Breast epithelium (tissue), 3 donors: ENCODE results near the gene SEPTIN8.

Experiments
- POLR2A ChIP-seq: fragments of 450-650 bp; IDR thresholded peaks from one replicate; pipeline ENCODE4 v1.6.1; 2016; ENCODE audit warnings: antibody characterized with exemption, mild to moderate bottlenecking, moderate library complexity
- POLR2AphosphoS5 ChIP-seq, 3 donors: sonication (generic); formaldehyde crosslinking; IDR thresholded peaks; one replicate each; pipeline ENCODE4 v1.6.1; 2017; ENCODE audit warnings: antibody characterized with exemption in 3 of 3
- TF ChIP-seq, protein P1 (sequence below), 3 donors: fragments of 450-650 bp; IDR thresholded peaks; one replicate each; pipeline ENCODE4 v1.5.1; 2016 to 2017; ENCODE audit warnings: antibody characterized with exemption in 3 of 3, mild to moderate bottlenecking in 3 of 3, moderate library complexity in 3 of 3

DNA sequence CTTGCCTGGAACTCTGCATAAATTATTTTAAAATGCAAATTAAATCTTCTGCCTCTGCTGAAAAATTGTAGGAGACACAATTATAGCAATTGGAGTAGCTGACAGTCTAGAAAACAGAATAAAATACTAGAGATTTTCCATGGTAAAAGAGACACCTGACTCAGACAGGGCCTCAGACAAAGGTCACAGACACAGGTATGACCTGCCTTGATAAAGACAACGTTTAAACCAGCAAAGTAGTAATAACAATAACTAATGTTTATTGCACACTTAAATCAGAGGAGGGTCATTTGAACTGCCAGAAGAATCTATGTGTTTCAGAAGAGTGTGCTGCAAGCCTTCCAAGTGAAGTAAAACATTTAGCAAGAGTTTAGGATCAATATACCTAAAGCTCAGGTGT lies 40.0 kb upstream of the SEPTIN8 start:
- TF ChIP-seq, protein P1, sequence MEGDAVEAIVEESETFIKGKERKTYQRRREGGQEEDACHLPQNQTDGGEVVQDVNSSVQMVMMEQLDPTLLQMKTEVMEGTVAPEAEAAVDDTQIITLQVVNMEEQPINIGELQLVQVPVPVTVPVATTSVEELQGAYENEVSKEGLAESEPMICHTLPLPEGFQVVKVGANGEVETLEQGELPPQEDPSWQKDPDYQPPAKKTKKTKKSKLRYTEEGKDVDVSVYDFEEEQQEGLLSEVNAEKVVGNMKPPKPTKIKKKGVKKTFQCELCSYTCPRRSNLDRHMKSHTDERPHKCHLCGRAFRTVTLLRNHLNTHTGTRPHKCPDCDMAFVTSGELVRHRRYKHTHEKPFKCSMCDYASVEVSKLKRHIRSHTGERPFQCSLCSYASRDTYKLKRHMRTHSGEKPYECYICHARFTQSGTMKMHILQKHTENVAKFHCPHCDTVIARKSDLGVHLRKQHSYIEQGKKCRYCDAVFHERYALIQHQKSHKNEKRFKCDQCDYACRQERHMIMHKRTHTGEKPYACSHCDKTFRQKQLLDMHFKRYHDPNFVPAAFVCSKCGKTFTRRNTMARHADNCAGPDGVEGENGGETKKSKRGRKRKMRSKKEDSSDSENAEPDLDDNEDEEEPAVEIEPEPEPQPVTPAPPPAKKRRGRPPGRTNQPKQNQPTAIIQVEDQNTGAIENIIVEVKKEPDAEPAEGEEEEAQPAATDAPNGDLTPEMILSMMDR (IDR thresholded peaks at IDR 0.05) = no peak
- TF ChIP-seq POLR2A (no peak), POLR2AphosphoS5 (IDR thresholded peaks at IDR 0.05) (no peak)
